Endothelial cell of umbilical vein (primary cell): ENCODE measurements around the gene LYZL6. TPM values are rescaled to one million over a fixed set of nuclear protein-coding genes. Genes with fewer than 3 reads are reported as not detected.

ENCODE experiments used
- BruUV-seq: library from RNA; stranded (reverse); fragments of 400-500 nt; replicated peaks from 2 replicates; lab custom pipeline; 2021; lab: Mats Ljungman, UMichigan
- CTCF ChIA-PET: fragments of 300-600, 350-600 bp; sonication (Branson Sonifier 250); formaldehyde crosslinking; loops from one replicate; lab custom pipeline; 2021; ENCODE audit warnings: antibody characterized with exemption, inconsistent platforms; lab: Charles Lee
- POLR2A ChIA-PET: fragments of 300-600, 350-600 bp; sonication (Branson Sonifier 250); formaldehyde crosslinking; loops from one replicate; lab custom pipeline; 2021; ENCODE audit warnings: antibody characterized with exemption, inconsistent platforms; lab: Charles Lee
- DNase-seq: peaks from one replicate; pipeline ENCODE4 v3.0.0-alpha.2; 2011; ENCODE audit warnings: low read depth, low spot score
- FAIRE-seq: peaks from 2 replicates; lab custom pipeline; 2011; peaks lifted over from hg19 to GRCh38; lab: Jason Lieb, UNC
- H2AFZ ChIP-seq: 2 replicates; pipeline ENCODE4 v1.6.0; 2012; ENCODE audit warnings: low read depth, low read length, control low read depth, inconsistent platforms
- H3K27ac ChIP-seq: 2 replicates; pipeline ENCODE4 v1.5.1; 2011; ENCODE audit warnings: low read depth, mild to moderate bottlenecking, control low read depth, low read length, moderate library complexity; ENCODE audit not compliant: insufficient read depth
- H3K27me3 ChIP-seq, 2 experiments: 2 replicates each; pipeline versions ENCODE4 v1.6.0 to v1.6.1; 2011; ENCODE audit warnings: low read length in 2 of 2, mixed read lengths in 1 of 2; ENCODE audit not compliant: control insufficient read depth in 2 of 2, insufficient read depth in 2 of 2
- H3K36me3 ChIP-seq, 2 experiments: 2 replicates in 1 of 2; 3 replicates in 1 of 2; pipeline ENCODE4 v1.5.1; 2011; ENCODE audit warnings: low read length in 2 of 2, mild to moderate bottlenecking in 1 of 2, moderate library complexity in 1 of 2; ENCODE audit not compliant: control insufficient read depth in 2 of 2, insufficient read depth in 2 of 2; ENCODE audit errors: extremely low read depth in 1 of 2
- H3K4me1 ChIP-seq: 3 replicates; pipeline ENCODE4 v1.5.1; 2011; ENCODE audit warnings: mild to moderate bottlenecking, low read length; ENCODE audit not compliant: control insufficient read depth, insufficient read depth; ENCODE audit errors: extremely low read depth
- H3K4me2 ChIP-seq: 2 replicates; pipeline ENCODE4 v1.6.1; 2011; ENCODE audit warnings: low read length, control low read depth, mixed read lengths; ENCODE audit not compliant: insufficient read depth
- H3K4me3 ChIP-seq, 3 experiments: fragments of 200-600 bp in 1 of 3; sonication (generic), shearing (Covaris generic) in 1 of 3; replicated peaks in 1 of 3; 2 replicates each; pipeline ENCODE4 v1.5.1; 2011 to 2016; ENCODE audit warnings: control low read depth in 3 of 3, low read length in 3 of 3, mild to moderate bottlenecking in 2 of 3, inconsistent platforms in 1 of 3, low read depth in 1 of 3, moderate library complexity in 1 of 3; ENCODE audit not compliant: insufficient read depth in 1 of 3
- H3K79me2 ChIP-seq: 2 replicates; pipeline ENCODE4 v1.6.0; 2012; ENCODE audit warnings: low read length, inconsistent platforms; ENCODE audit not compliant: control insufficient read depth, insufficient read depth
- H3K9ac ChIP-seq: replicated peaks from 2 replicates; pipeline ENCODE3; 2011; ENCODE audit warnings: low read length, control low read depth; ENCODE audit not compliant: insufficient read depth; ENCODE audit errors: extremely low read depth
- H3K9me1 ChIP-seq: replicated peaks from 3 replicates; pipeline ENCODE4 v1.6.0; 2011; ENCODE audit warnings: mild to moderate bottlenecking, low read length; ENCODE audit not compliant: control insufficient read depth, insufficient read depth; ENCODE audit errors: extremely low read depth
- H3K9me3 ChIP-seq: replicated peaks from 2 replicates; pipeline ENCODE4 v1.5.1; 2012; ENCODE audit warnings: low read length, inconsistent platforms; ENCODE audit not compliant: control insufficient read depth, insufficient read depth
- H4K20me1 ChIP-seq: replicated peaks from 2 replicates; pipeline ENCODE3; 2011; ENCODE audit warnings: mild to moderate bottlenecking, low read length; ENCODE audit not compliant: control insufficient read depth, insufficient read depth; ENCODE audit errors: extremely low read depth
- CTCF ChIP-seq, 2 donors: IDR thresholded peaks; 1 replicate in 1 of 2; 2 replicates in 1 of 2; pipeline ENCODE4 v1.5.1; 2011; ENCODE audit warnings: low read length in 2 of 2, mild to moderate bottlenecking in 2 of 2, moderate library complexity in 2 of 2, control low read depth in 1 of 2, inconsistent platforms in 1 of 2, low read depth in 1 of 2; ENCODE audit not compliant: insufficient read depth in 1 of 2; ENCODE audit errors: extremely low read depth in 1 of 2
- EZH2 ChIP-seq: IDR thresholded peaks from 2 replicates; pipeline ENCODE4 v1.6.1; 2012; ENCODE audit warnings: borderline replicate concordance, low read depth, mild to moderate bottlenecking, moderate library complexity, low read length, inconsistent platforms; ENCODE audit not compliant: severe bottlenecking
- FOS ChIP-seq: IDR thresholded peaks from 2 replicates; pipeline ENCODE4 v1.6.1; 2011; ENCODE audit warnings: mild to moderate bottlenecking, low read length, moderate library complexity, borderline replicate concordance; ENCODE audit not compliant: insufficient read depth
- GATA2 ChIP-seq: IDR thresholded peaks from 2 replicates; pipeline ENCODE4 v1.7.0; 2011; ENCODE audit warnings: low read depth, mild to moderate bottlenecking, moderate library complexity, mixed read lengths, low read length; ENCODE audit not compliant: insufficient read length, insufficient read depth
- JUN ChIP-seq: IDR thresholded peaks from 2 replicates; pipeline ENCODE4 v1.6.1; 2011; ENCODE audit warnings: borderline replicate concordance, low read depth; ENCODE audit not compliant: insufficient read length, insufficient read depth
- MYC ChIP-seq: IDR thresholded peaks from one replicate; pipeline ENCODE4 v1.6.1; 2011; ENCODE audit warnings: mild to moderate bottlenecking, low read depth, low read length
- POLR2A ChIP-seq: IDR thresholded peaks from 2 replicates; pipeline ENCODE4 v1.6.1; 2012; ENCODE audit warnings: low read depth, mild to moderate bottlenecking, control low read depth, low read length
- POLR2AphosphoS5 ChIP-seq: IDR thresholded peaks from 2 replicates; pipeline ENCODE4 v1.6.1; 2012; ENCODE audit warnings: low read depth, mild to moderate bottlenecking, control low read depth, low read length, moderate library complexity; ENCODE audit not compliant: insufficient read depth
- dilution Hi-C: fragments of 300-500 bp; cut with MboI; formaldehyde crosslinking; loops from one replicate; pipeline ENCODE4 v1.15.0; 2019; ENCODE audit warnings: low sequenced_read_pairs; ENCODE audit not compliant: extremely low pct_ligation_motif_present
- intact Hi-C: fragments of 100-400 bp; cut with micrococcal nuclease; formaldehyde crosslinking; loops from one replicate; pipeline ENCODE4 v1.10.0; 2022
- polyA plus RNA-seq, 4 experiments: library from polyadenylated mRNA; depleted of rRNA in 3 of 4; stranded (reverse) in 3 of 4; unstranded in 1 of 4; fragments of >200 nt; gene quantifications; 2 replicates each; pipeline versions ENCODE4 v1.2.1 to v1.2.3, GENCODE V29; 2011 to 2012; ENCODE audit warnings: missing spikeins in 1 of 4
- total RNA-seq: library from RNA; stranded (reverse); gene quantifications from 2 replicates; pipeline ENCODE4 v1.2.3, GENCODE V29; 2021
- TF ChIP-seq, protein P1 (sequence below): IDR thresholded peaks from 2 replicates; pipeline ENCODE4 v1.6.1; 2011; ENCODE audit not compliant: insufficient read depth, insufficient read length

LYZL6 gene
- total and polyA plus RNA-seq, 2 donors (not counting 3 experiments of a cell fraction or from before 2014, with no cell fraction given), result not detected

DNA sequence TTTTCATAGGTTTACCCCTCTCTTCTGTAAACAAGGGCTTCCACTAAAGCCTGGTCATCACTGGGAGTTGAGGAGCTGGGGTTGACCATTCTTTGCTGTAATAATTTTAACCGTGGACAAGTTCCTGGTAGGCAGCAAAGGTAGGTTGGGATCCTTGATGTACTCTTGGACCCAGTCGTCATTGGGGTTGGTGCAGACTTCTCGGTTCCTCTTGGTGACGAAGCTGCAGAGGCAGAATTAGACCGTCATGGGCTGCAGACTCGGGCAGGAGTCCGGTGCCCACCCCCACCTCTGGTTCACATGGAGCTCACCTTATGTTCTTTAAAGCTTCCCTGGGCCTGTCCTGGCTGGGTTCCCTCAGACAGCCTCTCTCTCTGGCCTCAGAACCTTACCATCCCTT, 34.0 kb upstream of the LYZL6 start:
- no peaks in the 10 kb centered on the region for H4K20me1 ChIP-seq
- DNase-seq (no peak), FAIRE-seq (no peak)
- H3K9ac ChIP-seq, result no peak overlapping the region
- H2AFZ ChIP-seq, result no peak overlapping the region
- peaks cover 38% of the 10 kb centered on the region for H3K4me1 ChIP-seq
- no peak for TF ChIP-seq FOS
- TF ChIP-seq, protein P1, sequence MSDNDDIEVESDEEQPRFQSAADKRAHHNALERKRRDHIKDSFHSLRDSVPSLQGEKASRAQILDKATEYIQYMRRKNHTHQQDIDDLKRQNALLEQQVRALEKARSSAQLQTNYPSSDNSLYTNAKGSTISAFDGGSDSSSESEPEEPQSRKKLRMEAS, result no peak
- no peak for TF ChIP-seq GATA2
- no peak for TF ChIP-seq MYC
- TF ChIP-seq EZH2, result no peak
- TF ChIP-seq POLR2A, result no peak
- no peak for TF ChIP-seq POLR2AphosphoS5
- TF ChIP-seq JUN, result no peak
- no peak for TF ChIP-seq CTCF (IDR thresholded peaks at IDR 0.05; ENCODE audit: extremely low read depth in 1 of 2, insufficient read depth in 1 of 2, low read depth in 1 of 2, low read length in 2 of 2)
- dilution Hi-C loops, result no loop called here
- no TSS peak for BruUV-seq
- no peaks in the 10 kb centered on the region for H3K9me1 ChIP-seq
- H3K79me2 ChIP-seq, result no peaks in the 10 kb centered on the region
- no peak overlapping the region for H3K4me2 ChIP-seq
- H3K4me3 ChIP-seq, result no peak overlapping the region
- intact Hi-C loops, result no loop called here
- CTCF ChIA-PET, result interaction anchor here (1.0 to 13.0 kb wide), 5 partner anchors 8 to 171 kb away, joined by 3 to 467 read pairs (median 13); no protein-coding TSS in a partner anchor
- H3K27ac ChIP-seq, result no peak overlapping the region
- POLR2A ChIA-PET, result interaction anchor here (1.6 kb wide), 1 partner anchor 95 kb away, joined by 4 read pairs; no protein-coding TSS in a partner anchor
- no peaks in the 10 kb centered on the region for H3K27me3 ChIP-seq
- no peaks in the 10 kb centered on the region for H3K36me3 ChIP-seq
- H3K9me3 ChIP-seq, result no peaks in the 10 kb centered on the region
